Ovary (tissue), 3 donors: ENCODE results near the gene PIK3R1.

ENCODE experiments used
- POLR2A ChIP-seq: fragments of 450-650 bp; IDR thresholded peaks from one replicate; pipeline ENCODE4 v1.6.1; 2017; ENCODE audit warnings: antibody characterized with exemption, mild to moderate bottlenecking, moderate library complexity
- TF ChIP-seq, protein P1 (sequence below), 3 donors: fragments of 450-650 bp in 2 of 3; fragments of 200-600 bp in 1 of 3; IDR thresholded peaks; one replicate each; pipeline versions ENCODE4 v1.5.1 to v1.8.0; 2016 to 2022; ENCODE audit warnings: antibody characterized with exemption in 3 of 3, mild to moderate bottlenecking in 1 of 3
- donor health status: DM: no; HTN: no; CAD: no.

DNA sequence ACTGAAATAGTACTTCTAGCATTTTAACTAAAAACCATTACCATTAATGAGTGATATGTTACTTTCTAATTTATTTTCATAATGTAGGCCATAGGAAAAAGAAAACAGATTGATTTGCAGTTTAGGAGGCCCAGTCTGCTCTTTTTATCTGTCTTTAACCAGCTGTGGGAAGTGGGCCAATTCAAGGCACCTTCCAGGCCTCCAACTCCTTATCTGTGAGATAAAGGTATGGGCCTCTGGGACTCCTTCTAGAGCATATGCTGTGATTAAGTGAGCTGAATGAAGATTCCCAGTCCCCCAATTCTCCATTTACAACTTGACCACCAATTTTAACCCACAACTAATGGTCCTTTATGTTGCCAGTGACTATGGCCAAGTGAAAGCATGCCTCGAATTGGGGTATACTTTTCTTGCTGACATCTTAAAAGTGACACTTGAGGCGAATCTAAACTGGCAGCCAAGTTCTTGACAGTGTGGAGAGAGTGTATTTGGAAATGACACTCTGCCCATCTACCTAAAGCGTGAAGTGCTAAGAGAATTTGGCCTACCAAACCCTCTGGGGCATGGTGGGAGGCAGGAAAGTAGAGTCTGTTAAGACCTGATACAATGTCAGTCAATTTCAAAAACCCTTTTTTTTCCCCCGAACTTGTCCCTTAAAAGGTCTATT, 88.3 kb downstream of the PIK3R1 start:
- TF ChIP-seq, protein P1, sequence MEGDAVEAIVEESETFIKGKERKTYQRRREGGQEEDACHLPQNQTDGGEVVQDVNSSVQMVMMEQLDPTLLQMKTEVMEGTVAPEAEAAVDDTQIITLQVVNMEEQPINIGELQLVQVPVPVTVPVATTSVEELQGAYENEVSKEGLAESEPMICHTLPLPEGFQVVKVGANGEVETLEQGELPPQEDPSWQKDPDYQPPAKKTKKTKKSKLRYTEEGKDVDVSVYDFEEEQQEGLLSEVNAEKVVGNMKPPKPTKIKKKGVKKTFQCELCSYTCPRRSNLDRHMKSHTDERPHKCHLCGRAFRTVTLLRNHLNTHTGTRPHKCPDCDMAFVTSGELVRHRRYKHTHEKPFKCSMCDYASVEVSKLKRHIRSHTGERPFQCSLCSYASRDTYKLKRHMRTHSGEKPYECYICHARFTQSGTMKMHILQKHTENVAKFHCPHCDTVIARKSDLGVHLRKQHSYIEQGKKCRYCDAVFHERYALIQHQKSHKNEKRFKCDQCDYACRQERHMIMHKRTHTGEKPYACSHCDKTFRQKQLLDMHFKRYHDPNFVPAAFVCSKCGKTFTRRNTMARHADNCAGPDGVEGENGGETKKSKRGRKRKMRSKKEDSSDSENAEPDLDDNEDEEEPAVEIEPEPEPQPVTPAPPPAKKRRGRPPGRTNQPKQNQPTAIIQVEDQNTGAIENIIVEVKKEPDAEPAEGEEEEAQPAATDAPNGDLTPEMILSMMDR (IDR thresholded peaks at IDR 0.05), result no peak
- no peak for TF ChIP-seq POLR2A
